ENCODE results near the gene NEURL1B.

NEURL1B gene

GRCh38 chr5:172740428-172741205, 99.6 kb downstream of the NEURL1B start:
- no peak for DNase-seq
